Measurements from ENCODE around the gene BCHE. TPM values are rescaled to one million over a fixed set of nuclear protein-coding genes. Genes with fewer than 3 reads are reported as not detected.

BCHE gene
- total RNA-seq, 6 experiments from 2014 or later: 28.4 to 53.8 (median 34.4) TPM

DNA sequence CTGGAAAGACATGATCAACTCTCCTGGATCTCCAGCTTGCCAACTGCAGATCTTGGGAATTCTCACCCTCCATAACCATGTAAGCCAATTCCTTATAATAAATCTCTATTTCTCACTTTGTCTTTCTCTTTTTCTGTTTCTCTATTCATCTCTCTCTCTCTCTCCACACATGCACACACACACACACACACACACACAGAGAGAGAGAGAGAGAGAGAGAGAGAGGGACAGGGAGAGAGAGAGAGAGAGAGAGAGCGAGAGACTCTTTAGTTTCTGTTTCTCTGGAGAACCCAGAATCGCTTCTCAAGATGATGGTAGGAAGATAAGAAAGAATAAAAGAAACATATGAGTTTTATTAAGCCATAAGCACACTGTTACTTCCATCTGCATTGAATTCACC lies 111.9 kb downstream of the BCHE start:
- H3K4me1 ChIP-seq: no peaks in the 10 kb centered on the region
- H3K27me3 ChIP-seq: no peaks in the 10 kb centered on the region
- H3K9me3 ChIP-seq: no peaks in the 10 kb centered on the region
- no peak overlapping the region for H3K4me3 ChIP-seq
- no peaks in the 10 kb centered on the region for H3K36me3 ChIP-seq
- no peak overlapping the region for H3K27ac ChIP-seq
- DNase-seq (no peak), ATAC-seq (no peak)
- TF ChIP-seq, protein P1, sequence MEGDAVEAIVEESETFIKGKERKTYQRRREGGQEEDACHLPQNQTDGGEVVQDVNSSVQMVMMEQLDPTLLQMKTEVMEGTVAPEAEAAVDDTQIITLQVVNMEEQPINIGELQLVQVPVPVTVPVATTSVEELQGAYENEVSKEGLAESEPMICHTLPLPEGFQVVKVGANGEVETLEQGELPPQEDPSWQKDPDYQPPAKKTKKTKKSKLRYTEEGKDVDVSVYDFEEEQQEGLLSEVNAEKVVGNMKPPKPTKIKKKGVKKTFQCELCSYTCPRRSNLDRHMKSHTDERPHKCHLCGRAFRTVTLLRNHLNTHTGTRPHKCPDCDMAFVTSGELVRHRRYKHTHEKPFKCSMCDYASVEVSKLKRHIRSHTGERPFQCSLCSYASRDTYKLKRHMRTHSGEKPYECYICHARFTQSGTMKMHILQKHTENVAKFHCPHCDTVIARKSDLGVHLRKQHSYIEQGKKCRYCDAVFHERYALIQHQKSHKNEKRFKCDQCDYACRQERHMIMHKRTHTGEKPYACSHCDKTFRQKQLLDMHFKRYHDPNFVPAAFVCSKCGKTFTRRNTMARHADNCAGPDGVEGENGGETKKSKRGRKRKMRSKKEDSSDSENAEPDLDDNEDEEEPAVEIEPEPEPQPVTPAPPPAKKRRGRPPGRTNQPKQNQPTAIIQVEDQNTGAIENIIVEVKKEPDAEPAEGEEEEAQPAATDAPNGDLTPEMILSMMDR (IDR thresholded peaks at IDR 0.05): no peak
- TF ChIP-seq POLR2A (IDR thresholded peaks at IDR 0.05): no peak
- 77% methylated on average over 2 of the region's 2 CpGs for WGBS (ENCODE audit: insufficient coverage, low coverage, low lambda C conversion rate, missing lambda C conversion rate)
- intact Hi-C loops (cut with DNase I): no loop called here
